Keratinocyte (primary cell): ENCODE measurements around the gene GRHL3. TPM values are rescaled to one million over a fixed set of nuclear protein-coding genes. Genes with fewer than 3 reads are reported as not detected.

ENCODE experiments used
- DNase-seq: peaks from one replicate; pipeline ENCODE4 v3.0.0-alpha.2; 2011; ENCODE audit warnings: low read depth, missing footprints, low spot score
- FAIRE-seq: peaks from 2 replicates; lab custom pipeline; 2011; peaks lifted over from hg19 to GRCh38; lab: Jason Lieb, UNC
- H2AFZ ChIP-seq: 2 replicates; pipeline ENCODE4 v1.6.0; 2012; ENCODE audit warnings: low read length, control low read depth, inconsistent platforms; ENCODE audit not compliant: control insufficient read depth
- H3K27ac ChIP-seq: 2 replicates; pipeline ENCODE4 v1.5.1; 2011; ENCODE audit warnings: low read length; ENCODE audit not compliant: control insufficient read depth, insufficient read depth
- H3K27me3 ChIP-seq: 3 replicates; pipeline ENCODE4 v1.6.0; 2011; ENCODE audit warnings: low read length; ENCODE audit not compliant: control insufficient read depth, insufficient read depth; ENCODE audit errors: extremely low read depth
- H3K36me3 ChIP-seq, 2 experiments: 2 replicates in 1 of 2; 3 replicates in 1 of 2; pipeline ENCODE4 v1.5.1; 2011; ENCODE audit warnings: low read length in 2 of 2, mild to moderate bottlenecking in 1 of 2; ENCODE audit not compliant: control insufficient read depth in 2 of 2, insufficient read depth in 2 of 2; ENCODE audit errors: extremely low read depth in 1 of 2
- H3K4me1 ChIP-seq: 3 replicates; pipeline ENCODE4 v1.5.1; 2011; ENCODE audit warnings: low read length; ENCODE audit not compliant: control insufficient read depth, insufficient read depth; ENCODE audit errors: extremely low read depth
- H3K4me2 ChIP-seq: 3 replicates; pipeline ENCODE4 v1.6.0; 2011; ENCODE audit warnings: low read depth, low read length; ENCODE audit not compliant: control insufficient read depth, insufficient read depth; ENCODE audit errors: extremely low read depth
- H3K4me3 ChIP-seq, 3 experiments: fragments of 200-600 bp in 1 of 3; sonication (generic) in 1 of 3; 2 replicates in 2 of 3; 3 replicates in 1 of 3; pipeline ENCODE4 v1.5.1; 2011 to 2016; ENCODE audit warnings: low read length in 3 of 3, mild to moderate bottlenecking in 3 of 3, control low read depth in 2 of 3, inconsistent platforms in 1 of 3, low read depth in 1 of 3, mixed read lengths in 1 of 3, mixed run types in 1 of 3, moderate library complexity in 1 of 3; ENCODE audit not compliant: control insufficient read depth in 2 of 3, insufficient read depth in 2 of 3; ENCODE audit errors: extremely low read depth in 1 of 3
- H3K79me2 ChIP-seq: 2 replicates; pipeline ENCODE4 v1.6.0; 2012; ENCODE audit warnings: low read length; ENCODE audit not compliant: control insufficient read depth, insufficient read depth
- H3K9ac ChIP-seq: 3 replicates; pipeline ENCODE4 v1.6.0; 2011; ENCODE audit warnings: low read length; ENCODE audit not compliant: control insufficient read depth, insufficient read depth; ENCODE audit errors: extremely low read depth
- H3K9me1 ChIP-seq: 3 replicates; pipeline ENCODE4 v1.6.0; 2011; ENCODE audit warnings: low read length; ENCODE audit not compliant: control insufficient read depth, insufficient read depth; ENCODE audit errors: extremely low read depth
- H3K9me3 ChIP-seq: 2 replicates; pipeline ENCODE4 v1.5.1; 2012; ENCODE audit warnings: low read depth, low read length; ENCODE audit not compliant: control insufficient read depth
- H4K20me1 ChIP-seq: 3 replicates; pipeline ENCODE4 v1.6.0; 2011; ENCODE audit warnings: low read length; ENCODE audit not compliant: control insufficient read depth, insufficient read depth; ENCODE audit errors: extremely low read depth
- CTCF ChIP-seq, 3 experiments: IDR thresholded peaks in 1 of 3; conservative IDR thresholded peaks in 1 of 3; optimal IDR thresholded peaks in 1 of 3; 2 replicates in 2 of 3; 3 replicates in 1 of 3; pipeline versions ENCODE3 to v1.5.1; 2011; ENCODE audit warnings: low read length in 3 of 3, mild to moderate bottlenecking in 3 of 3, moderate library complexity in 2 of 3, control low read depth in 1 of 3, inconsistent platforms in 1 of 3; ENCODE audit not compliant: insufficient read depth in 2 of 3; ENCODE audit errors: extremely low read depth in 1 of 3
- EZH2 ChIP-seq: IDR thresholded peaks from one replicate; pipeline ENCODE4 v1.6.1; 2012; ENCODE audit warnings: inconsistent platforms, mild to moderate bottlenecking, low read length, moderate library complexity
- dilution Hi-C: fragments of 300-500 bp; cut with MboI; formaldehyde crosslinking; loops from one replicate; pipeline ENCODE4 v1.7.0; 2020; ENCODE audit warnings: low sequenced_read_pairs; ENCODE audit not compliant: extremely low pct_ligation_motif_present
- polyA plus RNA-seq, 5 experiments: library from polyadenylated mRNA; depleted of rRNA in 3 of 5; stranded (reverse) in 3 of 5; stranded (forward) in 1 of 5; unstranded in 1 of 5; fragments of >200 nt; gene quantifications; 1 replicate in 1 of 5; 2 replicates in 3 of 5; 3 replicates in 1 of 5; pipeline versions ENCODE4 v1.2.1 to v1.2.3, GENCODE V29; 2011 to 2012; ENCODE audit warnings: missing spikeins in 2 of 5, low read depth in 1 of 5, low replicate concordance in 1 of 5

Gene GRHL3
- polyA plus RNA-seq, 1 donor (not counting 4 experiments of a cell fraction or from before 2014, with no cell fraction given) = 13.0 TPM

- H2AFZ ChIP-seq = no peak overlapping the region
- no peak overlapping the region for H3K9ac ChIP-seq
- no peak overlapping the region for H3K4me3 ChIP-seq
- dilution Hi-C loops = no loop called here
- FAIRE-seq (no peak), DNase-seq (no peak)
- no peak overlapping the region for H3K27ac ChIP-seq
- no peak for TF ChIP-seq CTCF (optimal IDR thresholded peaks at IDR 0.05 in 1 of 3, IDR thresholded peaks at IDR 0.05 in 1 of 3, conservative IDR thresholded peaks at IDR 0.05 in 1 of 3; ENCODE audit: extremely low read depth in 1 of 3, insufficient read depth in 2 of 3, low read length in 3 of 3)
- no peak for TF ChIP-seq EZH2
- no peaks in the 10 kb centered on the region for H4K20me1 ChIP-seq
- H3K9me1 ChIP-seq = no peaks in the 10 kb centered on the region
- peaks cover 5 to 29% of the 10 kb centered on the region in 2 experiments for H3K36me3 ChIP-seq
- no peak overlapping the region for H3K4me2 ChIP-seq
- no peaks in the 10 kb centered on the region for H3K9me3 ChIP-seq
- no peaks in the 10 kb centered on the region for H3K27me3 ChIP-seq
- H3K79me2 ChIP-seq = no peaks in the 10 kb centered on the region
- H3K4me1 ChIP-seq = peaks cover 42% of the 10 kb centered on the region
Observed at GRCh38 chr1:24387636-24388175, 68.5 kb downstream of the GRHL3 start.

GRCh38 chr1:24388331-24388885, 69.3 kb downstream of the GRHL3 start:
- dilution Hi-C loops = no loop called here
- H3K4me3 ChIP-seq = no peak overlapping the region
- peaks cover 46% of the 10 kb centered on the region for H3K4me1 ChIP-seq
- TF ChIP-seq EZH2 (no peak), CTCF (optimal IDR thresholded peaks at IDR 0.05 in 1 of 3, IDR thresholded peaks at IDR 0.05 in 1 of 3, conservative IDR thresholded peaks at IDR 0.05 in 1 of 3; ENCODE audit: extremely low read depth in 1 of 3, insufficient read depth in 2 of 3, low read length in 3 of 3) (no peak)
- peaks cover 7 to 28% of the 10 kb centered on the region in 2 experiments for H3K36me3 ChIP-seq
- no peaks in the 10 kb centered on the region for H3K9me3 ChIP-seq
- no peak overlapping the region for H3K27ac ChIP-seq
- no peaks in the 10 kb centered on the region for H4K20me1 ChIP-seq
- no peak overlapping the region for H3K9ac ChIP-seq
- H3K79me2 ChIP-seq = peaks cover 2% of the 10 kb centered on the region
- H3K9me1 ChIP-seq = no peaks in the 10 kb centered on the region
- H3K4me2 ChIP-seq = no peak overlapping the region
- no peak overlapping the region for H2AFZ ChIP-seq
- no peaks in the 10 kb centered on the region for H3K27me3 ChIP-seq
- FAIRE-seq (no peak), DNase-seq (no peak)
